HCT116 (cell line): Measurements from ENCODE around the gene CIC. TPM values are rescaled to one million over a fixed set of nuclear protein-coding genes. Genes with fewer than 3 reads are reported as not detected.

Experiments used
- ATAC-seq: fragments of 200-7000 bp; cut with Tn5 transposase; 2 replicates; pipeline ENCODE4 v1.9.1; 2020; ENCODE audit warnings: mild to moderate bottlenecking, moderate library complexity
- BruUV-seq: library from RNA; stranded (reverse); fragments of 400-500 nt; replicated peaks from 2 replicates; lab custom pipeline; 2021; lab: Mats Ljungman, UMichigan
- CTCF ChIA-PET: fragments of 300-600 bp; sonication (Branson Sonifier 250); formaldehyde crosslinking; loops from one replicate; lab custom pipeline; 2021; ENCODE audit warnings: antibody characterized with exemption; lab: Charles Lee
- POLR2A ChIA-PET: fragments of 300-600, 350-600 bp; sonication (Branson Sonifier 250); formaldehyde crosslinking; loops from one replicate; lab custom pipeline; 2021; ENCODE audit warnings: antibody characterized with exemption; lab: Charles Lee
- RAD21 ChIA-PET, 2 experiments: fragments of 300-600 bp; sonication (Branson Sonifier 250); formaldehyde crosslinking; loops; one replicate each; lab custom pipeline; 2023; ENCODE audit warnings: low total read pairs in 2 of 2; ENCODE audit not compliant: uncharacterized antibody in 2 of 2, unreplicated experiment in 2 of 2, low non-redundant PET in 1 of 2; lab: Charles Lee
- DNase-seq: peaks from one replicate; pipeline ENCODE4 v3.0.0-alpha.2; 2010; ENCODE audit warnings: low read depth, low spot score
- H2AFZ ChIP-seq: fragments of 200-600 bp; shearing (Covaris generic), sonication (generic); 2 replicates; pipeline ENCODE4 v1.6.1; 2017; ENCODE audit warnings: low read depth, mixed run types, mixed read lengths, antibody characterized with exemption, low read length; ENCODE audit not compliant: poor library complexity, severe bottlenecking
- H3K27ac ChIP-seq: 2 replicates; pipeline ENCODE4 v1.5.1; 2012; ENCODE audit warnings: low read depth, low read length
- H3K27me3 ChIP-seq: fragments of 200-600 bp; sonication (generic); 2 replicates; pipeline ENCODE4 v1.6.1; 2016; ENCODE audit warnings: mixed run types, low read length, mixed read lengths; ENCODE audit not compliant: insufficient read depth
- H3K36me3 ChIP-seq, 2 experiments: fragments of 200-500 bp in 1 of 2; fragments of 200-600 bp in 1 of 2; sonication (Bioruptor generic) in 1 of 2; sonication (generic) in 1 of 2; 2 replicates each; pipeline versions ENCODE4 v1.5.1 to v1.6.1; 2014 to 2016; ENCODE audit warnings: low read length in 2 of 2, inconsistent platforms in 1 of 2, mixed read lengths in 1 of 2, mixed run types in 1 of 2; ENCODE audit not compliant: insufficient read depth in 2 of 2, control insufficient read depth in 1 of 2
- H3K4me1 ChIP-seq, 2 experiments: fragments of 200-600 bp in 1 of 2; sonication (generic) in 1 of 2; 2 replicates each; pipeline versions ENCODE4 v1.5.1 to v1.6.1; 2012 to 2017; ENCODE audit warnings: low read length in 2 of 2, inconsistent platforms in 1 of 2, mild to moderate bottlenecking in 1 of 2, mixed read lengths in 1 of 2, mixed run types in 1 of 2, moderate library complexity in 1 of 2; ENCODE audit not compliant: insufficient read depth in 2 of 2, control insufficient read depth in 1 of 2
- H3K4me2 ChIP-seq: fragments of 200-600 bp; sonication (generic); 2 replicates; pipeline ENCODE4 v1.6.1; 2017; ENCODE audit warnings: mixed run types, low read length, mixed read lengths
- H3K4me3 ChIP-seq, 2 experiments: fragments of 200-600 bp in 1 of 2; sonication (generic) in 1 of 2; replicated peaks in 1 of 2; 2 replicates each; pipeline ENCODE4 v1.5.1; 2011 to 2016; ENCODE audit warnings: low read length in 2 of 2, control low read depth in 1 of 2, low read depth in 1 of 2, mild to moderate bottlenecking in 1 of 2, mixed read lengths in 1 of 2, mixed run types in 1 of 2
- H3K79me2 ChIP-seq: fragments of 200-600 bp; sonication (generic); 2 replicates; pipeline ENCODE4 v1.6.1; 2017; ENCODE audit warnings: mild to moderate bottlenecking, mixed run types, low read length, moderate library complexity, mixed read lengths; ENCODE audit not compliant: insufficient read depth
- H3K9ac ChIP-seq: fragments of 200-600 bp; sonication (generic); 2 replicates; pipeline ENCODE4 v1.6.1; 2016; ENCODE audit warnings: low read length, mixed read lengths
- H3K9me2 ChIP-seq: fragments of 200-600 bp; sonication (generic), shearing (Covaris generic); 2 replicates; pipeline ENCODE4 v1.6.1; 2017; ENCODE audit warnings: mixed run types, mild to moderate bottlenecking, moderate library complexity; ENCODE audit not compliant: insufficient read depth
- H3K9me3 ChIP-seq, 2 experiments: fragments of 200-500 bp in 1 of 2; fragments of 200-600 bp in 1 of 2; sonication (Bioruptor generic) in 1 of 2; sonication (generic) in 1 of 2; 2 replicates each; pipeline ENCODE4 v1.6.1; 2014 to 2017; ENCODE audit warnings: low read length in 2 of 2, mixed read lengths in 2 of 2, inconsistent platforms in 1 of 2, low read depth in 1 of 2, mild to moderate bottlenecking in 1 of 2, mixed run types in 1 of 2, moderate library complexity in 1 of 2; ENCODE audit not compliant: control insufficient read depth in 1 of 2, insufficient read depth in 1 of 2
- H4K20me1 ChIP-seq: fragments of 200-600 bp; sonication (generic), shearing (Covaris generic); 2 replicates; pipeline ENCODE4 v1.6.1; 2017; ENCODE audit warnings: mixed run types, mild to moderate bottlenecking, moderate library complexity; ENCODE audit not compliant: insufficient read depth
- CBX3 ChIP-seq: IDR thresholded peaks from 2 replicates; pipeline ENCODE4 v1.6.1; 2012; ENCODE audit warnings: low read depth
- EGR1 ChIP-seq: IDR thresholded peaks from 2 replicates; pipeline ENCODE4 v1.6.1; 2012; ENCODE audit warnings: low read depth
- ELF1 ChIP-seq: IDR thresholded peaks from 2 replicates; pipeline ENCODE4 v1.6.1; 2012; ENCODE audit warnings: low read depth, borderline replicate concordance
- FOSL1 ChIP-seq: IDR thresholded peaks from 2 replicates; pipeline ENCODE4 v1.6.1; 2012; ENCODE audit warnings: low read depth
- JUND ChIP-seq: IDR thresholded peaks from 2 replicates; pipeline ENCODE4 v1.6.1; 2012
- POLR2A ChIP-seq: IDR thresholded peaks from 2 replicates; pipeline ENCODE4 v1.7.0; 2011; ENCODE audit warnings: borderline replicate concordance; ENCODE audit not compliant: insufficient read depth, insufficient read length; ENCODE audit errors: extremely low read depth
- POLR2AphosphoS5 ChIP-seq: IDR thresholded peaks from 2 replicates; pipeline ENCODE4 v1.6.1; 2011; ENCODE audit warnings: mild to moderate bottlenecking, low read depth, low read length, moderate library complexity
- RAD21 ChIP-seq: IDR thresholded peaks from 2 replicates; pipeline ENCODE4 v1.6.1; 2012; ENCODE audit warnings: low read depth, mild to moderate bottlenecking
- SP1 ChIP-seq: IDR thresholded peaks from 2 replicates; pipeline ENCODE4 v1.6.1; 2012; ENCODE audit warnings: low read depth
- TCF7L2 ChIP-seq: IDR thresholded peaks from 2 replicates; pipeline ENCODE4 v1.7.0; 2011; ENCODE audit warnings: borderline replicate concordance, inconsistent platforms; ENCODE audit not compliant: insufficient read depth, insufficient read length; ENCODE audit errors: extremely low read depth
- YY1 ChIP-seq: IDR thresholded peaks from 2 replicates; pipeline ENCODE4 v1.6.1; 2011; ENCODE audit warnings: low read length, low read depth, moderate library complexity, mild to moderate bottlenecking; ENCODE audit not compliant: insufficient replicate concordance; ENCODE audit errors: extremely low read depth
- ZFX ChIP-seq: fragments of 450-650 bp; IDR thresholded peaks from 2 replicates; pipeline ENCODE4 v1.6.1; 2017
- intact Hi-C: fragments of 100-400 bp; cut with micrococcal nuclease; formaldehyde crosslinking; loops from 2 replicates; pipeline ENCODE4 v1.10.0; 2022
- total RNA-seq: library from RNA; stranded (reverse); gene quantifications from one replicate; pipeline ENCODE4 v1.2.1, GENCODE V29; 2021; ENCODE audit not compliant: unreplicated experiment
- TF ChIP-seq, protein P1 (sequence below): IDR thresholded peaks from 2 replicates; pipeline ENCODE4 v1.6.1; 2012
- TF ChIP-seq, protein P2 (sequence below), 3 experiments: fragments of 200-600 bp in 1 of 3; sonication (generic) in 1 of 3; IDR thresholded peaks in 2 of 3; conservative IDR thresholded peaks in 1 of 3; 2 replicates each; pipeline ENCODE4 v1.5.1; 2012 to 2017; ENCODE audit warnings: low read depth in 2 of 3, low read length in 2 of 3, antibody characterized with exemption in 1 of 3, borderline replicate concordance in 1 of 3, control low read depth in 1 of 3, mild to moderate bottlenecking in 1 of 3, mixed read lengths in 1 of 3, mixed run types in 1 of 3, moderate library complexity in 1 of 3; ENCODE audit not compliant: insufficient read depth in 1 of 3
- TF ChIP-seq, protein P3 (sequence below): IDR thresholded peaks from 2 replicates; pipeline ENCODE4 v1.6.1; 2012
- TF ChIP-seq, protein P4 (sequence below): IDR thresholded peaks from 2 replicates; pipeline ENCODE4 v1.6.1; 2012; ENCODE audit warnings: low read depth
- TF ChIP-seq, protein P5 (sequence below): IDR thresholded peaks from 2 replicates; pipeline ENCODE4 v1.6.1; 2011; ENCODE audit warnings: mild to moderate bottlenecking, low read length, moderate library complexity; ENCODE audit not compliant: insufficient replicate concordance; ENCODE audit errors: extremely low read depth

CIC gene
- total RNA-seq, 1 experiment from 2014 or later = 52.0 TPM

DNA sequence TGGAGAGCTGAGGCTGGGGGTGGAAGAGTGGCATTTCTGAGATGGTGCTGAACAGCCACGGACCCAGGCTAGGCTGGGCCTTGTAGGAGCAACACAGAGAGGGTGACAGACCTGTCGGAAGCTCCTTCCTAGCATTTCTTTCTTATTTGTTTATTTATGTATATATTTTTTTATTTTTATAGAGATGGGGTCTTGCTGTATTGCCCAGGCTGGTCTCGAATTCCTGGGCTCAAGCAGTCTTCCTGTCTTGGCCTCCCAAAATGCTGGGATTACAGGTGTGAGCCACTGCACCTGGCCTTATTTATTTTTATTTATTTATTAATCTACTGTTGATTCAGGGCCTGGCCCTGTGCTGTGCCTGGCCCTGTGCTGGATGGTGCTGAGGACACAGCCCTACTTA, 6.5 kb downstream of the CIC start:
- no TSS peak for BruUV-seq
- no peaks in the 10 kb centered on the region for H3K9me3 ChIP-seq
- no peak for ATAC-seq
- H3K4me1 ChIP-seq = peaks cover 28 to 38% of the 10 kb centered on the region in 2 experiments
- ChIA-PET RAD21 (no interaction called here), CTCF (no interaction called here), POLR2A (interaction anchor here (1.1 kb wide), 1 partner anchor 17 kb away, joined by 3 read pairs; no protein-coding TSS in a partner anchor)
- peaks cover 3 to 5% of the 10 kb centered on the region in 2 experiments; a peak in 2 of 4 replicates for H3K36me3 ChIP-seq
- H3K27me3 ChIP-seq = no peaks in the 10 kb centered on the region
- H3K79me2 ChIP-seq = peaks cover 6% of the 10 kb centered on the region
- intact Hi-C loops = no loop called here
- DNase-seq = no peak
- H3K4me2 ChIP-seq = no peak overlapping the region
- H3K9me2 ChIP-seq = no peaks in the 10 kb centered on the region
- H3K27ac ChIP-seq = no peak overlapping the region
- H3K9ac ChIP-seq = no peak overlapping the region
- TF ChIP-seq EGR1 (no peak), YY1 (no peak), ZFX (no peak), POLR2A (no peak), FOSL1 (no peak), RAD21 (no peak), TCF7L2 (no peak), ELF1 (no peak), JUND (no peak), CBX3 (no peak), SP1 (no peak), POLR2AphosphoS5 (no peak)
- TF ChIP-seq, protein P1, sequence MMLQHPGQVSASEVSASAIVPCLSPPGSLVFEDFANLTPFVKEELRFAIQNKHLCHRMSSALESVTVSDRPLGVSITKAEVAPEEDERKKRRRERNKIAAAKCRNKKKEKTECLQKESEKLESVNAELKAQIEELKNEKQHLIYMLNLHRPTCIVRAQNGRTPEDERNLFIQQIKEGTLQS = no peak
- TF ChIP-seq, protein P2, sequence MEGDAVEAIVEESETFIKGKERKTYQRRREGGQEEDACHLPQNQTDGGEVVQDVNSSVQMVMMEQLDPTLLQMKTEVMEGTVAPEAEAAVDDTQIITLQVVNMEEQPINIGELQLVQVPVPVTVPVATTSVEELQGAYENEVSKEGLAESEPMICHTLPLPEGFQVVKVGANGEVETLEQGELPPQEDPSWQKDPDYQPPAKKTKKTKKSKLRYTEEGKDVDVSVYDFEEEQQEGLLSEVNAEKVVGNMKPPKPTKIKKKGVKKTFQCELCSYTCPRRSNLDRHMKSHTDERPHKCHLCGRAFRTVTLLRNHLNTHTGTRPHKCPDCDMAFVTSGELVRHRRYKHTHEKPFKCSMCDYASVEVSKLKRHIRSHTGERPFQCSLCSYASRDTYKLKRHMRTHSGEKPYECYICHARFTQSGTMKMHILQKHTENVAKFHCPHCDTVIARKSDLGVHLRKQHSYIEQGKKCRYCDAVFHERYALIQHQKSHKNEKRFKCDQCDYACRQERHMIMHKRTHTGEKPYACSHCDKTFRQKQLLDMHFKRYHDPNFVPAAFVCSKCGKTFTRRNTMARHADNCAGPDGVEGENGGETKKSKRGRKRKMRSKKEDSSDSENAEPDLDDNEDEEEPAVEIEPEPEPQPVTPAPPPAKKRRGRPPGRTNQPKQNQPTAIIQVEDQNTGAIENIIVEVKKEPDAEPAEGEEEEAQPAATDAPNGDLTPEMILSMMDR (IDR thresholded peaks at IDR 0.05 in 2 of 3, conservative IDR thresholded peaks at IDR 0.05 in 1 of 3; ENCODE audit: borderline replicate concordance in 1 of 3, insufficient read depth in 1 of 3, low read depth in 2 of 3, low read length in 2 of 3) = no peak
- TF ChIP-seq, protein P3, sequence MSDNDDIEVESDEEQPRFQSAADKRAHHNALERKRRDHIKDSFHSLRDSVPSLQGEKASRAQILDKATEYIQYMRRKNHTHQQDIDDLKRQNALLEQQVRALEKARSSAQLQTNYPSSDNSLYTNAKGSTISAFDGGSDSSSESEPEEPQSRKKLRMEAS = no peak
- TF ChIP-seq, protein P4, sequence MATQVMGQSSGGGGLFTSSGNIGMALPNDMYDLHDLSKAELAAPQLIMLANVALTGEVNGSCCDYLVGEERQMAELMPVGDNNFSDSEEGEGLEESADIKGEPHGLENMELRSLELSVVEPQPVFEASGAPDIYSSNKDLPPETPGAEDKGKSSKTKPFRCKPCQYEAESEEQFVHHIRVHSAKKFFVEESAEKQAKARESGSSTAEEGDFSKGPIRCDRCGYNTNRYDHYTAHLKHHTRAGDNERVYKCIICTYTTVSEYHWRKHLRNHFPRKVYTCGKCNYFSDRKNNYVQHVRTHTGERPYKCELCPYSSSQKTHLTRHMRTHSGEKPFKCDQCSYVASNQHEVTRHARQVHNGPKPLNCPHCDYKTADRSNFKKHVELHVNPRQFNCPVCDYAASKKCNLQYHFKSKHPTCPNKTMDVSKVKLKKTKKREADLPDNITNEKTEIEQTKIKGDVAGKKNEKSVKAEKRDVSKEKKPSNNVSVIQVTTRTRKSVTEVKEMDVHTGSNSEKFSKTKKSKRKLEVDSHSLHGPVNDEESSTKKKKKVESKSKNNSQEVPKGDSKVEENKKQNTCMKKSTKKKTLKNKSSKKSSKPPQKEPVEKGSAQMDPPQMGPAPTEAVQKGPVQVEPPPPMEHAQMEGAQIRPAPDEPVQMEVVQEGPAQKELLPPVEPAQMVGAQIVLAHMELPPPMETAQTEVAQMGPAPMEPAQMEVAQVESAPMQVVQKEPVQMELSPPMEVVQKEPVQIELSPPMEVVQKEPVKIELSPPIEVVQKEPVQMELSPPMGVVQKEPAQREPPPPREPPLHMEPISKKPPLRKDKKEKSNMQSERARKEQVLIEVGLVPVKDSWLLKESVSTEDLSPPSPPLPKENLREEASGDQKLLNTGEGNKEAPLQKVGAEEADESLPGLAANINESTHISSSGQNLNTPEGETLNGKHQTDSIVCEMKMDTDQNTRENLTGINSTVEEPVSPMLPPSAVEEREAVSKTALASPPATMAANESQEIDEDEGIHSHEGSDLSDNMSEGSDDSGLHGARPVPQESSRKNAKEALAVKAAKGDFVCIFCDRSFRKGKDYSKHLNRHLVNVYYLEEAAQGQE = no peak
- TF ChIP-seq, protein P5, sequence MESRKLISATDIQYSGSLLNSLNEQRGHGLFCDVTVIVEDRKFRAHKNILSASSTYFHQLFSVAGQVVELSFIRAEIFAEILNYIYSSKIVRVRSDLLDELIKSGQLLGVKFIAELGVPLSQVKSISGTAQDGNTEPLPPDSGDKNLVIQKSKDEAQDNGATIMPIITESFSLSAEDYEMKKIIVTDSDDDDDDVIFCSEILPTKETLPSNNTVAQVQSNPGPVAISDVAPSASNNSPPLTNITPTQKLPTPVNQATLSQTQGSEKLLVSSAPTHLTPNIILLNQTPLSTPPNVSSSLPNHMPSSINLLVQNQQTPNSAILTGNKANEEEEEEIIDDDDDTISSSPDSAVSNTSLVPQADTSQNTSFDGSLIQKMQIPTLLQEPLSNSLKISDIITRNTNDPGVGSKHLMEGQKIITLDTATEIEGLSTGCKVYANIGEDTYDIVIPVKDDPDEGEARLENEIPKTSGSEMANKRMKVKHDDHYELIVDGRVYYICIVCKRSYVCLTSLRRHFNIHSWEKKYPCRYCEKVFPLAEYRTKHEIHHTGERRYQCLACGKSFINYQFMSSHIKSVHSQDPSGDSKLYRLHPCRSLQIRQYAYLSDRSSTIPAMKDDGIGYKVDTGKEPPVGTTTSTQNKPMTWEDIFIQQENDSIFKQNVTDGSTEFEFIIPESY = no peak
- H3K4me3 ChIP-seq = no peak overlapping the region
- H2AFZ ChIP-seq = no peak overlapping the region
- no peaks in the 10 kb centered on the region for H4K20me1 ChIP-seq
